WTC11 (cell line): ENCODE results near the gene OGFOD1. TPM values are rescaled to one million over a fixed set of nuclear protein-coding genes. Genes with fewer than 3 reads are reported as not detected.

ENCODE experiments used
- ATAC-seq: fragments of 200-7000 bp; cut with Tn5 transposase; 2 replicates; pipeline ENCODE4 v1.10.0; 2021; ENCODE audit warnings: mild to moderate bottlenecking, moderate library complexity
- CTCF ChIA-PET: fragments of 300-600 bp; sonication (Branson Sonifier 250); formaldehyde crosslinking; loops from one replicate; lab custom pipeline; 2021; ENCODE audit warnings: antibody characterized with exemption; lab: Charles Lee
- POLR2A ChIA-PET: fragments of 350-600 bp; sonication (Branson Sonifier 250); formaldehyde crosslinking; loops from one replicate; lab custom pipeline; 2021; ENCODE audit warnings: antibody characterized with exemption; lab: Charles Lee
- DNase-seq: peaks from one replicate; pipeline ENCODE4 v3.0.0; 2021; ENCODE audit warnings: low spot score
- H3K27ac Mint-ChIP-seq: 2 replicates; pipeline ENCODE4 v1.8.0; 2021; ENCODE audit warnings: mixed read lengths
- H3K27me3 Mint-ChIP-seq: 2 replicates; pipeline ENCODE4 v1.8.0; 2021; ENCODE audit warnings: low read depth, mild to moderate bottlenecking, moderate library complexity, mixed read lengths
- H3K36me3 Mint-ChIP-seq: 2 replicates; pipeline ENCODE4 v1.8.0; 2021; ENCODE audit warnings: mixed read lengths
- H3K4me1 Mint-ChIP-seq: 2 replicates; pipeline ENCODE4 v1.8.0; 2022; ENCODE audit warnings: mixed read lengths
- H3K4me3 Mint-ChIP-seq: 2 replicates; pipeline ENCODE4 v1.8.0; 2021; ENCODE audit warnings: mild to moderate bottlenecking, moderate library complexity, mixed read lengths
- H3K9me3 Mint-ChIP-seq: 2 replicates; pipeline ENCODE4 v1.8.0; 2021; ENCODE audit warnings: mixed read lengths
- CBFB ChIP-seq: sonication (generic); formaldehyde crosslinking; IDR thresholded peaks from 2 replicates; pipeline ENCODE4 v1.8.1; 2022; ENCODE audit warnings: mild to moderate bottlenecking, low read depth, missing genetic modification reagents
- FOXK1 ChIP-seq: sonication (generic); formaldehyde crosslinking; IDR thresholded peaks from 2 replicates; pipeline ENCODE4 v1.8.0; 2022; ENCODE audit warnings: mild to moderate bottlenecking, moderate library complexity, missing genetic modification reagents
- MYBL2 ChIP-seq: sonication (generic); formaldehyde crosslinking; IDR thresholded peaks from 2 replicates; pipeline ENCODE4 v1.8.1; 2023; ENCODE audit warnings: mild to moderate bottlenecking, moderate library complexity, missing genetic modification reagents
- NFATC4 ChIP-seq: fragments of 250-450 bp; sonication (Bioruptor Pico); IDR thresholded peaks from 2 replicates; pipeline ENCODE4 v1.9.0; 2021; ENCODE audit warnings: mild to moderate bottlenecking
- NR3C1 ChIP-seq: sonication (generic); formaldehyde crosslinking; conservative IDR thresholded peaks from 2 replicates; pipeline ENCODE4 v1.8.1; 2023; ENCODE audit warnings: low read depth, mild to moderate bottlenecking, missing genetic modification reagents
- SOX15 ChIP-seq: fragments of 250-450 bp; sonication (Bioruptor Pico); IDR thresholded peaks from 2 replicates; pipeline ENCODE4 v1.9.0; 2021; ENCODE audit warnings: mild to moderate bottlenecking
- ZNF263 ChIP-seq: sonication (generic); formaldehyde crosslinking; IDR thresholded peaks from 2 replicates; pipeline ENCODE4 v1.8.1; 2022; ENCODE audit warnings: low read depth, mild to moderate bottlenecking, moderate library complexity, missing genetic modification reagents
- ZNF396 ChIP-seq: fragments of 250-450 bp; sonication (Bioruptor Pico); IDR thresholded peaks from 2 replicates; pipeline ENCODE4 v1.8.0; 2021; ENCODE audit warnings: mild to moderate bottlenecking, moderate library complexity, borderline replicate concordance
- total RNA-seq: library from RNA; stranded (reverse); gene quantifications from 3 replicates; pipeline ENCODE4 v1.2.3, GENCODE V29; 2021
- TF ChIP-seq, protein P1 (sequence below): sonication (generic); formaldehyde crosslinking; IDR thresholded peaks from 2 replicates; pipeline ENCODE4 v1.8.0; 2023; ENCODE audit warnings: mild to moderate bottlenecking, missing genetic modification reagents
- TF ChIP-seq, protein P2 (sequence below): sonication (generic); formaldehyde crosslinking; IDR thresholded peaks from 2 replicates; pipeline ENCODE4 v1.8.1; 2022; ENCODE audit warnings: low read depth, mild to moderate bottlenecking, moderate library complexity, missing genetic modification reagents, borderline replicate concordance
- TF ChIP-seq, protein P3 (sequence below): sonication (generic); formaldehyde crosslinking; IDR thresholded peaks from 2 replicates; pipeline ENCODE4 v1.8.1; 2023; ENCODE audit warnings: mild to moderate bottlenecking, missing genetic modification reagents, moderate library complexity
- TF ChIP-seq, protein P4 (sequence below): sonication (generic); formaldehyde crosslinking; IDR thresholded peaks from 2 replicates; pipeline ENCODE4 v1.8.0; 2022; ENCODE audit warnings: mild to moderate bottlenecking, missing genetic modification reagents
- TF ChIP-seq, protein P5 (sequence below): sonication (generic); formaldehyde crosslinking; IDR thresholded peaks from 2 replicates; pipeline ENCODE4 v1.8.1; 2023; ENCODE audit warnings: mild to moderate bottlenecking, missing genetic modification reagents
- TF ChIP-seq, protein P6 (sequence below): sonication (generic); formaldehyde crosslinking; conservative IDR thresholded peaks from 2 replicates; pipeline ENCODE4 v1.8.1; 2023; ENCODE audit warnings: mild to moderate bottlenecking, low read depth, missing genetic modification reagents, moderate library complexity
- TF ChIP-seq, protein P7 (sequence below): sonication (generic); formaldehyde crosslinking; IDR thresholded peaks from 2 replicates; pipeline ENCODE4 v1.8.1; 2022; ENCODE audit warnings: missing genetic modification reagents, borderline replicate concordance
- TF ChIP-seq, protein P8 (sequence below): sonication (generic); formaldehyde crosslinking; IDR thresholded peaks from 2 replicates; pipeline ENCODE4 v1.8.0; 2023; ENCODE audit warnings: missing genetic modification reagents
- TF ChIP-seq, protein P9 (sequence below): sonication (generic); formaldehyde crosslinking; IDR thresholded peaks from 2 replicates; pipeline ENCODE4 v1.8.0; 2022; ENCODE audit warnings: missing genetic modification reagents

The OGFOD1 gene
- total RNA-seq, 1 experiment from 2014 or later = 50.5 TPM

DNA sequence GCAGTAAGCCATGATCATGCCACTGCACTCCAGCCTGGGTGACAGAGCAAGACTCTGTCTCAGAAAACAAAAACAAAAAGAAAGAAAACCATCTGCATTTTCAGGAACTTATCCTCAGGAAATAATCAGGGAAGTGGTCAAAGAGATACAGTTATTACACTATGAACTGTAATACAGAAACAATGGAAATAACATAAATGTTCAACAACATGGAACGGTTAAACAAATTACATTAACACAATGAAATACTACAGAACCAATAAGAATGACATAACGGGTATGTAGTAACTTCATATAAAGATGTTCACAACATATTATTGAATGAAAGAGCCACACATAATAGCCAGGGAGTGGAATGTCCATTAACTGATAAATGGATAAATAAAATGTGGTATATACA, 61.7 kb downstream of the OGFOD1 start (continued):
- TF ChIP-seq, protein P1, sequence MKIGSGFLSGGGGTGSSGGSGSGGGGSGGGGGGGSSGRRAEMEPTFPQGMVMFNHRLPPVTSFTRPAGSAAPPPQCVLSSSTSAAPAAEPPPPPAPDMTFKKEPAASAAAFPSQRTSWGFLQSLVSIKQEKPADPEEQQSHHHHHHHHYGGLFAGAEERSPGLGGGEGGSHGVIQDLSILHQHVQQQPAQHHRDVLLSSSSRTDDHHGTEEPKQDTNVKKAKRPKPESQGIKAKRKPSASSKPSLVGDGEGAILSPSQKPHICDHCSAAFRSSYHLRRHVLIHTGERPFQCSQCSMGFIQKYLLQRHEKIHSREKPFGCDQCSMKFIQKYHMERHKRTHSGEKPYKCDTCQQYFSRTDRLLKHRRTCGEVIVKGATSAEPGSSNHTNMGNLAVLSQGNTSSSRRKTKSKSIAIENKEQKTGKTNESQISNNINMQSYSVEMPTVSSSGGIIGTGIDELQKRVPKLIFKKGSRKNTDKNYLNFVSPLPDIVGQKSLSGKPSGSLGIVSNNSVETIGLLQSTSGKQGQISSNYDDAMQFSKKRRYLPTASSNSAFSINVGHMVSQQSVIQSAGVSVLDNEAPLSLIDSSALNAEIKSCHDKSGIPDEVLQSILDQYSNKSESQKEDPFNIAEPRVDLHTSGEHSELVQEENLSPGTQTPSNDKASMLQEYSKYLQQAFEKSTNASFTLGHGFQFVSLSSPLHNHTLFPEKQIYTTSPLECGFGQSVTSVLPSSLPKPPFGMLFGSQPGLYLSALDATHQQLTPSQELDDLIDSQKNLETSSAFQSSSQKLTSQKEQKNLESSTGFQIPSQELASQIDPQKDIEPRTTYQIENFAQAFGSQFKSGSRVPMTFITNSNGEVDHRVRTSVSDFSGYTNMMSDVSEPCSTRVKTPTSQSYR (CRISPR knock-in tag) = no peak
- TF ChIP-seq CBFB (CRISPR knock-in tag) (no peak), FOXK1 (no peak), ZNF396 (no peak)
- TF ChIP-seq, protein P2, sequence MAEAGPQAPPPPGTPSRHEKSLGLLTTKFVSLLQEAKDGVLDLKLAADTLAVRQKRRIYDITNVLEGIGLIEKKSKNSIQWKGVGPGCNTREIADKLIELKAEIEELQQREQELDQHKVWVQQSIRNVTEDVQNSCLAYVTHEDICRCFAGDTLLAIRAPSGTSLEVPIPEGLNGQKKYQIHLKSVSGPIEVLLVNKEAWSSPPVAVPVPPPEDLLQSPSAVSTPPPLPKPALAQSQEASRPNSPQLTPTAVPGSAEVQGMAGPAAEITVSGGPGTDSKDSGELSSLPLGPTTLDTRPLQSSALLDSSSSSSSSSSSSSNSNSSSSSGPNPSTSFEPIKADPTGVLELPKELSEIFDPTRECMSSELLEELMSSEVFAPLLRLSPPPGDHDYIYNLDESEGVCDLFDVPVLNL (CRISPR knock-in tag) = no peak
- TF ChIP-seq, protein P3, sequence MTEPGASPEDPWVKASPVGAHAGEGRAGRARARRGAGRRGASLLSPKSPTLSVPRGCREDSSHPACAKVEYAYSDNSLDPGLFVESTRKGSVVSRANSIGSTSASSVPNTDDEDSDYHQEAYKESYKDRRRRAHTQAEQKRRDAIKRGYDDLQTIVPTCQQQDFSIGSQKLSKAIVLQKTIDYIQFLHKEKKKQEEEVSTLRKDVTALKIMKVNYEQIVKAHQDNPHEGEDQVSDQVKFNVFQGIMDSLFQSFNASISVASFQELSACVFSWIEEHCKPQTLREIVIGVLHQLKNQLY (CRISPR knock-in tag) = no peak
- TF ChIP-seq, protein P4, sequence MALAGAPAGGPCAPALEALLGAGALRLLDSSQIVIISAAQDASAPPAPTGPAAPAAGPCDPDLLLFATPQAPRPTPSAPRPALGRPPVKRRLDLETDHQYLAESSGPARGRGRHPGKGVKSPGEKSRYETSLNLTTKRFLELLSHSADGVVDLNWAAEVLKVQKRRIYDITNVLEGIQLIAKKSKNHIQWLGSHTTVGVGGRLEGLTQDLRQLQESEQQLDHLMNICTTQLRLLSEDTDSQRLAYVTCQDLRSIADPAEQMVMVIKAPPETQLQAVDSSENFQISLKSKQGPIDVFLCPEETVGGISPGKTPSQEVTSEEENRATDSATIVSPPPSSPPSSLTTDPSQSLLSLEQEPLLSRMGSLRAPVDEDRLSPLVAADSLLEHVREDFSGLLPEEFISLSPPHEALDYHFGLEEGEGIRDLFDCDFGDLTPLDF (CRISPR knock-in tag) = no peak
- TF ChIP-seq, protein P5, sequence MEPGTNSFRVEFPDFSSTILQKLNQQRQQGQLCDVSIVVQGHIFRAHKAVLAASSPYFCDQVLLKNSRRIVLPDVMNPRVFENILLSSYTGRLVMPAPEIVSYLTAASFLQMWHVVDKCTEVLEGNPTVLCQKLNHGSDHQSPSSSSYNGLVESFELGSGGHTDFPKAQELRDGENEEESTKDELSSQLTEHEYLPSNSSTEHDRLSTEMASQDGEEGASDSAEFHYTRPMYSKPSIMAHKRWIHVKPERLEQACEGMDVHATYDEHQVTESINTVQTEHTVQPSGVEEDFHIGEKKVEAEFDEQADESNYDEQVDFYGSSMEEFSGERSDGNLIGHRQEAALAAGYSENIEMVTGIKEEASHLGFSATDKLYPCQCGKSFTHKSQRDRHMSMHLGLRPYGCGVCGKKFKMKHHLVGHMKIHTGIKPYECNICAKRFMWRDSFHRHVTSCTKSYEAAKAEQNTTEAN (CRISPR knock-in tag) = no peak

DNA sequence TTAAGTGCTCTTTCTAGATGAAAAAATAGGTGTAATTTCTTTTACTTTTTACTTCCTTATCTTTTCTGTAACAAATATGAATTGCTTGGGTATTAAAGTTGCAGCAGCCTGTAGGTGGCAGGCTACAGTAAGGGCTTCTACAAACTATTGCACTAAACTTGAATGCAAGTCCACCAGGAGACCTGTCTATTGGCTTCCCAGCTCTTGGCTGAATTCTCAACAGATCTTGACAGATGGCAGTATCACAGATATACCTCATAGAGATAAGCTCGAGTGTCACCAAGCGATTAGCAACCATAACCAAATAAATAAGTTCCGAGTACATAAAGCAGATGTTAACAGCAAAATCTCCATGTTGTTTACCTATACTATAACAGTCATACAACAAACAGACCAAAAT, 62.6 kb downstream of the OGFOD1 start:
- Mint-ChIP-seq H3K27ac (no peak overlapping the region), H3K9me3 (peaks cover 3% of the 10 kb centered on the region; the same call in 1 of the 2 replicates), H3K36me3 (peaks cover 10% of the 10 kb centered on the region), H3K4me1 (peaks cover 14% of the 10 kb centered on the region), H3K27me3 (no peaks in the 10 kb centered on the region), H3K4me3 (no peak overlapping the region)
- POLR2A ChIA-PET = no interaction called here
- DNase-seq (no peak), ATAC-seq (peak; percentile 86)
- CTCF ChIA-PET = interaction anchor here (0.5 to 2.9 kb wide), 17 partner anchors 9 to 275 kb away, joined by 3 to 18 read pairs (median 4); partner anchors contain the start of genes NUDT21 and OGFOD1
- TF ChIP-seq, protein P6, sequence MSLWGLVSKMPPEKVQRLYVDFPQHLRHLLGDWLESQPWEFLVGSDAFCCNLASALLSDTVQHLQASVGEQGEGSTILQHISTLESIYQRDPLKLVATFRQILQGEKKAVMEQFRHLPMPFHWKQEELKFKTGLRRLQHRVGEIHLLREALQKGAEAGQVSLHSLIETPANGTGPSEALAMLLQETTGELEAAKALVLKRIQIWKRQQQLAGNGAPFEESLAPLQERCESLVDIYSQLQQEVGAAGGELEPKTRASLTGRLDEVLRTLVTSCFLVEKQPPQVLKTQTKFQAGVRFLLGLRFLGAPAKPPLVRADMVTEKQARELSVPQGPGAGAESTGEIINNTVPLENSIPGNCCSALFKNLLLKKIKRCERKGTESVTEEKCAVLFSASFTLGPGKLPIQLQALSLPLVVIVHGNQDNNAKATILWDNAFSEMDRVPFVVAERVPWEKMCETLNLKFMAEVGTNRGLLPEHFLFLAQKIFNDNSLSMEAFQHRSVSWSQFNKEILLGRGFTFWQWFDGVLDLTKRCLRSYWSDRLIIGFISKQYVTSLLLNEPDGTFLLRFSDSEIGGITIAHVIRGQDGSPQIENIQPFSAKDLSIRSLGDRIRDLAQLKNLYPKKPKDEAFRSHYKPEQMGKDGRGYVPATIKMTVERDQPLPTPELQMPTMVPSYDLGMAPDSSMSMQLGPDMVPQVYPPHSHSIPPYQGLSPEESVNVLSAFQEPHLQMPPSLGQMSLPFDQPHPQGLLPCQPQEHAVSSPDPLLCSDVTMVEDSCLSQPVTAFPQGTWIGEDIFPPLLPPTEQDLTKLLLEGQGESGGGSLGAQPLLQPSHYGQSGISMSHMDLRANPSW = no peak
- TF ChIP-seq ZNF263 (CRISPR knock-in tag) (no peak), SOX15 (CRISPR knock-in tag) (no peak), MYBL2 (CRISPR knock-in tag) (no peak), NFATC4 (CRISPR knock-in tag) (no peak), NR3C1 (CRISPR knock-in tag) (no peak)
- TF ChIP-seq, protein P7, sequence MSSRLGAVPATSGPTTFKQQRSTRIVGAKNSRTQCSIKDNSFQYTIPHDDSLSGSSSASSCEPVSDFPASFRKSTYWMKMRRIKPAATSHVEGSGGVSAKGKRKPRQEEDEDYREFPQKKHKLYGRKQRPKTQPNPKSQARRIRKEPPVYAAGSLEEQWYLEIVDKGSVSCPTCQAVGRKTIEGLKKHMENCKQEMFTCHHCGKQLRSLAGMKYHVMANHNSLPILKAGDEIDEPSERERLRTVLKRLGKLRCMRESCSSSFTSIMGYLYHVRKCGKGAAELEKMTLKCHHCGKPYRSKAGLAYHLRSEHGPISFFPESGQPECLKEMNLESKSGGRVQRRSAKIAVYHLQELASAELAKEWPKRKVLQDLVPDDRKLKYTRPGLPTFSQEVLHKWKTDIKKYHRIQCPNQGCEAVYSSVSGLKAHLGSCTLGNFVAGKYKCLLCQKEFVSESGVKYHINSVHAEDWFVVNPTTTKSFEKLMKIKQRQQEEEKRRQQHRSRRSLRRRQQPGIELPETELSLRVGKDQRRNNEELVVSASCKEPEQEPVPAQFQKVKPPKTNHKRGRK (CRISPR knock-in tag) = no peak
- TF ChIP-seq, protein P8, sequence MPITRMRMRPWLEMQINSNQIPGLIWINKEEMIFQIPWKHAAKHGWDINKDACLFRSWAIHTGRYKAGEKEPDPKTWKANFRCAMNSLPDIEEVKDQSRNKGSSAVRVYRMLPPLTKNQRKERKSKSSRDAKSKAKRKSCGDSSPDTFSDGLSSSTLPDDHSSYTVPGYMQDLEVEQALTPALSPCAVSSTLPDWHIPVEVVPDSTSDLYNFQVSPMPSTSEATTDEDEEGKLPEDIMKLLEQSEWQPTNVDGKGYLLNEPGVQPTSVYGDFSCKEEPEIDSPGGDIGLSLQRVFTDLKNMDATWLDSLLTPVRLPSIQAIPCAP (CRISPR knock-in tag) = no peak
- TF ChIP-seq, protein P2 (CRISPR knock-in tag) = no peak
- TF ChIP-seq, protein P9, sequence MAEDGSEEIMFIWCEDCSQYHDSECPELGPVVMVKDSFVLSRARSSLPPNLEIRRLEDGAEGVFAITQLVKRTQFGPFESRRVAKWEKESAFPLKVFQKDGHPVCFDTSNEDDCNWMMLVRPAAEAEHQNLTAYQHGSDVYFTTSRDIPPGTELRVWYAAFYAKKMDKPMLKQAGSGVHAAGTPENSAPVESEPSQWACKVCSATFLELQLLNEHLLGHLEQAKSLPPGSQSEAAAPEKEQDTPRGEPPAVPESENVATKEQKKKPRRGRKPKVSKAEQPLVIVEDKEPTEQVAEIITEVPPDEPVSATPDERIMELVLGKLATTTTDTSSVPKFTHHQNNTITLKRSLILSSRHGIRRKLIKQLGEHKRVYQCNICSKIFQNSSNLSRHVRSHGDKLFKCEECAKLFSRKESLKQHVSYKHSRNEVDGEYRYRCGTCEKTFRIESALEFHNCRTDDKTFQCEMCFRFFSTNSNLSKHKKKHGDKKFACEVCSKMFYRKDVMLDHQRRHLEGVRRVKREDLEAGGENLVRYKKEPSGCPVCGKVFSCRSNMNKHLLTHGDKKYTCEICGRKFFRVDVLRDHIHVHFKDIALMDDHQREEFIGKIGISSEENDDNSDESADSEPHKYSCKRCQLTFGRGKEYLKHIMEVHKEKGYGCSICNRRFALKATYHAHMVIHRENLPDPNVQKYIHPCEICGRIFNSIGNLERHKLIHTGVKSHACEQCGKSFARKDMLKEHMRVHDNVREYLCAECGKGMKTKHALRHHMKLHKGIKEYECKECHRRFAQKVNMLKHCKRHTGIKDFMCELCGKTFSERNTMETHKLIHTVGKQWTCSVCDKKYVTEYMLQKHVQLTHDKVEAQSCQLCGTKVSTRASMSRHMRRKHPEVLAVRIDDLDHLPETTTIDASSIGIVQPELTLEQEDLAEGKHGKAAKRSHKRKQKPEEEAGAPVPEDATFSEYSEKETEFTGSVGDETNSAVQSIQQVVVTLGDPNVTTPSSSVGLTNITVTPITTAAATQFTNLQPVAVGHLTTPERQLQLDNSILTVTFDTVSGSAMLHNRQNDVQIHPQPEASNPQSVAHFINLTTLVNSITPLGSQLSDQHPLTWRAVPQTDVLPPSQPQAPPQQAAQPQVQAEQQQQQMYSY = no peak
